ENCODE measurements around the gene LONRF2.

LONRF2 gene

DNA sequence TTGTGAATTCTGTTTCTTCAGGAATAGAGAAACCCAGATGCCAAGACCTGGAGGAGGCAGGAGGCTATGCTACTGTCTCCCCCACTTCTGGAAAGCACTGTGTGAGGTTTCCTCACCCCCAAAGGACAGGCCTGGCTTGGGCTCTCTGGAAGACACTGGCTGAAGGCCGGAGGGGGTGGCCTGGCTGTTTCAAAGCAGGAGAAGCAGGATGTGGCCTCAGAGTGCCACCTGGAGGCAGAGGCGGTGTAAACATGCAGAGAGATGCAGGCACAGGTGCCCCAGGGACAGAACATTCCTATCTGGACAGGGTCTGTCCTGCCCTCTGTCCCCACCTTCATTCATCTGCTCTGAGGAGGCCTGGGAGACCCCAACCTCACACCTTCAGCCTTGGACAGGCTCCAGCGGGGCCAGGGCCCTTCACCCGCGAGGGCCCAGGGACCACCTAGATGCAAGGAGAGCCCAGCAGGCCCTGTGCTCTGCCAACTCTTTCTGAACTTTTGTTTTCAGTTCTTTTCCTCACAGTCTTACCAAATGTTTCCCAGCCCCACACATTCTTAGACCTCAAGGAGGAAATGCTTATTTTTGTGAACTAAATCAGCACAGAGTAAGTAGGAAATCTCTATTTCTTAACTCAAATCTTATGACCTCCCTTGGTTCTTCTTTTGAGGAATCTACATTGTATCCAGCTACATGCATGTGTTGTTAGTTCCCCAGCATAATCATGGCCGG, 79.2 kb downstream of the LONRF2 start:
- peak; percentile 42 for TF ChIP-seq CTCF (conservative IDR thresholded peaks at IDR 0.05; ENCODE audit: low read depth)
- ChIA-PET CTCF (interaction anchor here (0.6 to 1.1 kb wide), 4 partner anchors 12 to 684 kb away, joined by 3 to 6 read pairs (median 3); no protein-coding TSS in a partner anchor), POLR2A (ENCODE audit: low non-redundant PET) (no interaction called here)
- DNase-seq (ENCODE audit: low spot score): peak; percentile 46
- no peak overlapping the region for H3K27ac ChIP-seq

- ChIA-PET CTCF (interaction anchor here (0.7 to 1.2 kb wide), 5 partner anchors 20 to 683 kb away, joined by 3 to 13 read pairs (median 5); no protein-coding TSS in a partner anchor), POLR2A (ENCODE audit: low non-redundant PET) (no interaction called here)
- no peak for DNase-seq (ENCODE audit: low spot score)
- TF ChIP-seq CTCF (conservative IDR thresholded peaks at IDR 0.05; ENCODE audit: low read depth): no peak
- H3K27ac ChIP-seq: no peak overlapping the region
Measured at GRCh38 chr2:100242476-100242875, 79.8 kb downstream of the LONRF2 start.

DNA sequence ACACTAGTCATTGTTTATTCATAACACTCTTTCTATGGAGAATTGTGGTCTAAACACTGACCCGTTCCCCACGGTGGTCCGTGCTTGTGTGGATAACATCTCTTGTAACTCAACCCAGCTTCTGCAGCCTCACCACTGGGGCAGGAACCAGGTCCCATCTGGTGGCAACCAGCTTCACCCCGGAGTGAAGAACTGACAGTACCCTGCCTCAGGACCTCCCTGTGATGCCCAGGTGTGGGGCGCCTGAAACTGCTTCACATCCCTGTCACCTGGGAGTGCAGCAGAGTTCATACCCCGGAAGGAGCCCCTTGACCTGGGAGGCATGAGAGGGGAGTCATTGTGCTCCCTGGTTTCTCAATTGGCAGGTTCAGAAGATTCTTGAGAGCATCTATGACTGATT, 81.1 kb downstream of the LONRF2 start:
- H3K27ac ChIP-seq: no peak overlapping the region
- CTCF ChIA-PET: interaction anchor here (0.6 to 1.0 kb wide), 3 partner anchors 16 to 682 kb away, joined by 3 to 5 read pairs (median 4); no protein-coding TSS in a partner anchor
- POLR2A ChIA-PET (ENCODE audit: low non-redundant PET): no interaction called here
- DNase-seq (ENCODE audit: low spot score): no peak
- no peak for TF ChIP-seq CTCF (conservative IDR thresholded peaks at IDR 0.05; ENCODE audit: low read depth)

GRCh38 chr2:100240386-100240785, 81.9 kb downstream of the LONRF2 start:
- no peak for TF ChIP-seq CTCF (conservative IDR thresholded peaks at IDR 0.05; ENCODE audit: low read depth)
- H3K27ac ChIP-seq: no peak overlapping the region
- DNase-seq (ENCODE audit: low spot score): no peak
- ChIA-PET CTCF (interaction anchor here (2.1 kb wide), 1 partner anchor 421 kb away, joined by 5 read pairs; no protein-coding TSS in a partner anchor), POLR2A (ENCODE audit: low non-redundant PET) (no interaction called here)

- TF ChIP-seq CTCF (conservative IDR thresholded peaks at IDR 0.05; ENCODE audit: low read depth): no peak
- CTCF ChIA-PET: interaction anchor here (2.1 kb wide), 1 partner anchor 421 kb away, joined by 5 read pairs; no protein-coding TSS in a partner anchor
Measured at GRCh38 chr2:100239486-100240210, 82.7 kb downstream of the LONRF2 start.

DNA sequence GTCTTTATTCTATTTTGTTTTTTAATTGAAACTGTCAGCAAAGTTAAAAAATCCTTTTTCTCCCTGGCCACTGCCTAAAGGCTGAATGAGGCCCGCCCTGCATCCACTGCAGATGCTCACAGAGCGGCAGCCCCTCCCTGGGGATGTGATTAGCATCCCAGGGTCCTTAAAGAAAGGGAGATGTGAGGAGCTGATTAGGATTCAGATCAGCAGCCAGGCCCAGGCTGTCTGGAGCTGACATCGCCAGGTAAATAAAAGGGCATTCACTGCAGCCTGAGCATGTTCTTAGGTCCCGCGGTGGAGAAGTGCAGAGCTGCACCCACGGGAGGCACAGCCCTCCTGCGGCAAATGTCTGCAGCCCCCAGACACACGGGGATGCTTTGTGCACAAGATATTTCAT, 83.8 kb downstream of the LONRF2 start:
- CTCF ChIA-PET: interaction anchor here (2.1 kb wide), 1 partner anchor 419 kb away, joined by 5 read pairs; no protein-coding TSS in a partner anchor
- no peak for DNase-seq (ENCODE audit: low spot score)
- POLR2A ChIA-PET (ENCODE audit: low non-redundant PET): no interaction called here
- no peak overlapping the region for H3K27ac ChIP-seq
- TF ChIP-seq CTCF (conservative IDR thresholded peaks at IDR 0.05; ENCODE audit: low read depth): no peak

More at GRCh38 chr2:100239486-100240210, 82.7 kb downstream of the LONRF2 start:
- POLR2A ChIA-PET (ENCODE audit: low non-redundant PET): no interaction called here
- H3K27ac ChIP-seq: no peak overlapping the region
- DNase-seq (ENCODE audit: low spot score): no peak
